Measurements from ENCODE around the gene SPAG6.

SPAG6 gene

GRCh38 chr10:22322641-22323160, 22.6 kb upstream of the SPAG6 start:
- H3K4me3 ChIP-seq (ENCODE audit: low read depth, low read length): peak overlapping the region; percentile 57
- DNase-seq (ENCODE audit: low read depth): no peak
- no peak for TF ChIP-seq CTCF (conservative IDR thresholded peaks at IDR 0.05; ENCODE audit: low read depth, low read length)

- TF ChIP-seq CTCF (conservative IDR thresholded peaks at IDR 0.05; ENCODE audit: low read depth, low read length): no peak
- H3K4me3 ChIP-seq (ENCODE audit: low read depth, low read length): no peak overlapping the region
- no peak for DNase-seq (ENCODE audit: low read depth)
Observed at GRCh38 chr10:22323538-22324305, 21.6 kb upstream of the SPAG6 start.

- TF ChIP-seq CTCF (conservative IDR thresholded peaks at IDR 0.05; ENCODE audit: low read depth, low read length): no peak
- H3K4me3 ChIP-seq (ENCODE audit: low read depth, low read length): no peak overlapping the region
- DNase-seq (ENCODE audit: low read depth): no peak
Observed at GRCh38 chr10:22324413-22324812, 20.9 kb upstream of the SPAG6 start.

- TF ChIP-seq CTCF (conservative IDR thresholded peaks at IDR 0.05; ENCODE audit: low read depth, low read length): no peak
- peak overlapping the region; percentile 66 for H3K4me3 ChIP-seq (ENCODE audit: low read depth, low read length)
- no peak for DNase-seq (ENCODE audit: low read depth)
Observed at GRCh38 chr10:22324893-22325271, 20.4 kb upstream of the SPAG6 start.

GRCh38 chr10:22325272-22326144, 19.8 kb upstream of the SPAG6 start:
- DNase-seq (ENCODE audit: low read depth): peak; percentile 72
- peak; percentile 20 for TF ChIP-seq CTCF (conservative IDR thresholded peaks at IDR 0.05; ENCODE audit: low read depth, low read length)
- H3K4me3 ChIP-seq (ENCODE audit: low read depth, low read length): peak overlapping the region; percentile 66

GRCh38 chr10:22326145-22326702, 19.1 kb upstream of the SPAG6 start:
- peak overlapping the region; percentile 66 for H3K4me3 ChIP-seq (ENCODE audit: low read depth, low read length)
- no peak for TF ChIP-seq CTCF (conservative IDR thresholded peaks at IDR 0.05; ENCODE audit: low read depth, low read length)
- DNase-seq (ENCODE audit: low read depth): no peak

Data from choroid plexus epithelial cell (primary cell).